ENCODE results near the gene COL4A6. TPM values are rescaled to one million over a fixed set of nuclear protein-coding genes. Genes with fewer than 3 reads are reported as not detected.

The COL4A6 gene
- total and polyA plus RNA-seq, 2 donors (not counting 3 experiments of a cell fraction or from before 2014, with no cell fraction given) = 0.49 to 0.62 TPM

DNA sequence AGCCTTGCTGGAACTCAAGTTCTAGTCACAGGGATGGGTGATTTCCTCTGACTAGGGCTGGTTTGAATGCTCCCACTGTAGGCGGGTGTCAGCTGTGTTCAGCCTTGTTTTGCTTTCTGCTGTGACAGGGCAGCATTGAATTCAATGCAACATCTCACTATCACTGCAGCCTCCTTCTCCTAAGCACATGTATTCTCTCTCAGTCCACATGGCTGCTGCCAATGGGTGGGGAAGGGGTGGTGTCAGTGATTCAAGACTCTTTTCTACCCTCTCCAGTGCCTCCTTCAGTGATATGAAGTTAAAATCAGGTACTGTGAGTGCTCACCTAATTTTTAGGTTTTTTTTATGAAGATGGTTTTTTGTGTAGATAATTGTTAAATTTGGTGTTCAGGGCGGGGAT is 47.7 kb upstream of the COL4A6 start:
- Histone ChIP-seq H3K4me3 (replicated peaks in 1 of 3; ENCODE audit: insufficient read depth in 1 of 3, low read depth in 1 of 3, low read length in 3 of 3) (no peak overlapping the region), H3K4me1 (ENCODE audit: control insufficient read depth, extremely low read depth, insufficient read depth, low read length) (no peaks in the 10 kb centered on the region), H4K20me1 (replicated peaks; ENCODE audit: control insufficient read depth, extremely low read depth, insufficient read depth, low read length) (no peaks in the 10 kb centered on the region), H3K79me2 (ENCODE audit: control insufficient read depth, insufficient read depth, low read length) (no peaks in the 10 kb centered on the region), H3K27me3 (ENCODE audit: control insufficient read depth in 2 of 2, insufficient read depth in 2 of 2, low read length in 2 of 2) (no peaks in the 10 kb centered on the region), H3K4me2 (ENCODE audit: insufficient read depth, low read length) (no peak overlapping the region), H3K36me3 (ENCODE audit: control insufficient read depth in 2 of 2, extremely low read depth in 1 of 2, insufficient read depth in 2 of 2, low read length in 2 of 2) (no peaks in the 10 kb centered on the region), H3K27ac (ENCODE audit: insufficient read depth, low read depth, low read length) (no peak overlapping the region), H3K9me1 (replicated peaks; ENCODE audit: control insufficient read depth, extremely low read depth, insufficient read depth, low read length) (no peaks in the 10 kb centered on the region), H3K9me3 (replicated peaks; ENCODE audit: control insufficient read depth, insufficient read depth, low read length) (no peaks in the 10 kb centered on the region), H2AFZ (ENCODE audit: low read depth, low read length) (no peak overlapping the region), H3K9ac (replicated peaks; ENCODE audit: extremely low read depth, insufficient read depth, low read length) (no peak overlapping the region)
- FAIRE-seq = no peak
- dilution Hi-C loops (cut with MboI; ENCODE audit: extremely low pct_ligation_motif_present, low sequenced_read_pairs) (no loop called here), intact Hi-C loops (cut with micrococcal nuclease) (no loop called here)
- no TSS peak for BruUV-seq (replicated peaks)
- POLR2A ChIA-PET = no interaction called here
- no peak for DNase-seq (ENCODE audit: low read depth, low spot score)
- CTCF ChIA-PET = no interaction called here
- TF ChIP-seq, protein P1, sequence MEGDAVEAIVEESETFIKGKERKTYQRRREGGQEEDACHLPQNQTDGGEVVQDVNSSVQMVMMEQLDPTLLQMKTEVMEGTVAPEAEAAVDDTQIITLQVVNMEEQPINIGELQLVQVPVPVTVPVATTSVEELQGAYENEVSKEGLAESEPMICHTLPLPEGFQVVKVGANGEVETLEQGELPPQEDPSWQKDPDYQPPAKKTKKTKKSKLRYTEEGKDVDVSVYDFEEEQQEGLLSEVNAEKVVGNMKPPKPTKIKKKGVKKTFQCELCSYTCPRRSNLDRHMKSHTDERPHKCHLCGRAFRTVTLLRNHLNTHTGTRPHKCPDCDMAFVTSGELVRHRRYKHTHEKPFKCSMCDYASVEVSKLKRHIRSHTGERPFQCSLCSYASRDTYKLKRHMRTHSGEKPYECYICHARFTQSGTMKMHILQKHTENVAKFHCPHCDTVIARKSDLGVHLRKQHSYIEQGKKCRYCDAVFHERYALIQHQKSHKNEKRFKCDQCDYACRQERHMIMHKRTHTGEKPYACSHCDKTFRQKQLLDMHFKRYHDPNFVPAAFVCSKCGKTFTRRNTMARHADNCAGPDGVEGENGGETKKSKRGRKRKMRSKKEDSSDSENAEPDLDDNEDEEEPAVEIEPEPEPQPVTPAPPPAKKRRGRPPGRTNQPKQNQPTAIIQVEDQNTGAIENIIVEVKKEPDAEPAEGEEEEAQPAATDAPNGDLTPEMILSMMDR (IDR thresholded peaks at IDR 0.05; ENCODE audit: extremely low read depth in 1 of 2, insufficient read depth in 1 of 2, low read depth in 1 of 2, low read length in 2 of 2) = no peak
- TF ChIP-seq, protein P2, sequence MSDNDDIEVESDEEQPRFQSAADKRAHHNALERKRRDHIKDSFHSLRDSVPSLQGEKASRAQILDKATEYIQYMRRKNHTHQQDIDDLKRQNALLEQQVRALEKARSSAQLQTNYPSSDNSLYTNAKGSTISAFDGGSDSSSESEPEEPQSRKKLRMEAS (IDR thresholded peaks at IDR 0.05; ENCODE audit: insufficient read depth, insufficient read length) = no peak
- TF ChIP-seq JUN (IDR thresholded peaks at IDR 0.05; ENCODE audit: borderline replicate concordance, insufficient read depth, insufficient read length, low read depth) (no peak), POLR2AphosphoS5 (IDR thresholded peaks at IDR 0.05; ENCODE audit: insufficient read depth, low read depth, low read length) (no peak), FOS (IDR thresholded peaks at IDR 0.05; ENCODE audit: borderline replicate concordance, insufficient read depth, low read length) (no peak), EZH2 (IDR thresholded peaks at IDR 0.05; ENCODE audit: borderline replicate concordance, low read depth, low read length, severe bottlenecking) (no peak), MYC (IDR thresholded peaks at IDR 0.05; ENCODE audit: low read depth, low read length) (no peak), POLR2A (IDR thresholded peaks at IDR 0.05; ENCODE audit: low read depth, low read length) (no peak), GATA2 (IDR thresholded peaks at IDR 0.05; ENCODE audit: insufficient read depth, insufficient read length, low read depth, low read length) (no peak)

All from endothelial cell of umbilical vein (primary cell).